GM19240 (cell line): ENCODE results near the gene CARS2.
A peak's percentile ranks its signal among the peaks of the same experiment; 100 is the strongest.
"Not testable (repeated sequence)": the region's sequence is repeated elsewhere in the genome, so short reads cannot be mapped to it uniquely, and the experiment has no call there.

Experiments used
- DNase-seq: peaks from one replicate; pipeline ENCODE4 v3.0.0; 2011; ENCODE audit warnings: low spot score; ENCODE audit not compliant: insufficient read length

CARS2 gene

GRCh38 chr13:110683921-110684320 lies 22.0 kb downstream of the CARS2 start:
- no peak for DNase-seq

DNA sequence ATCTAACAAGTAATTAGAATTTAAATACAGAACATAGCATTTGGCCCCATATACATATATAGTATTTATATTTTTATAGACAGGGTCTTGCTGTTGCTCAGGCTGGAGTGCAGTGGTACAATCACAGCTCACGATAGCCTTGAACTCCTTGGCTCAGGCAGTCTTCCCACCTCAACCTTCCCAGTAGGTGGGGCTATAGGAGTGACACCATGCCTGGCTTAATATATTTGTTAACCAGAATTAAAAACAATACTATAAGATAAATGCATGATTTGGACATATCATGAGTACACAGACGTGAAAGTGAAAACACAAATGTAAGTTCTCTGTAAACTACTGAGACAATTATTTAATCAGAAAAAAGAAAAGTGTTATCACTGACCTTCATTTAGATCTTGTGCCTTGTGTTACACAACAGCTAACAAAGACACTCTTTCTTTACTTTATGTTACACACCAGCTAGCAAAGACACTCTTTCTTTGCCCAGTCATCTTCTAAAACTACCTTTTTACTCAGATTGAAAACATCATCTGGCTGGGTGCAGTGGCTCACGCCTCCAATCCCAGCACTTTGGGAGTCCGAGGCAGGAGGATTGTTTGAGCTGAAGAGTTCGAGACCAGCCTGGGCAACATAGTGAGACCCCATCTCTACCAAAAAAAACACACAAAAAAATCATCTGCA lies 22.6 kb downstream of the CARS2 start:
- no peak for DNase-seq

DNA sequence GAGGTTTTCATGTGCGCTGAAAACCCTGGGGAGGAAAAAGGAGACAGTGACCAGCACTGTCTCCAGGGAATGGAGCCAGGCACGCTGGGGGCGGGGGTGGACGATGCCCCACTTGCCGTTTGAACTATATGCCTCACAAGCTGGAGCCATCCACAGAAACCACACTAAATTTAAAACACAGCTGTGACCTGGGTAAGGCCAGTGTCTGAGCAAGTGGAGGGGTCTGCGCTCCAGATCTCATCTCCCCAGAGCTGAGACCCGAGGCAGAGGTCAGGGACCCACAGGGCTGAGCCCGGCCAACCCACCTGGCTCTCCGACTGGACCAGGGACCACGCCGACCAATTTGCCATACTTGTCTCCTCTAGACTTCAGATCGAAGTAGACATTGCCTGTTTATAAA lies 23.2 kb downstream of the CARS2 start:
- no peak for DNase-seq

DNA sequence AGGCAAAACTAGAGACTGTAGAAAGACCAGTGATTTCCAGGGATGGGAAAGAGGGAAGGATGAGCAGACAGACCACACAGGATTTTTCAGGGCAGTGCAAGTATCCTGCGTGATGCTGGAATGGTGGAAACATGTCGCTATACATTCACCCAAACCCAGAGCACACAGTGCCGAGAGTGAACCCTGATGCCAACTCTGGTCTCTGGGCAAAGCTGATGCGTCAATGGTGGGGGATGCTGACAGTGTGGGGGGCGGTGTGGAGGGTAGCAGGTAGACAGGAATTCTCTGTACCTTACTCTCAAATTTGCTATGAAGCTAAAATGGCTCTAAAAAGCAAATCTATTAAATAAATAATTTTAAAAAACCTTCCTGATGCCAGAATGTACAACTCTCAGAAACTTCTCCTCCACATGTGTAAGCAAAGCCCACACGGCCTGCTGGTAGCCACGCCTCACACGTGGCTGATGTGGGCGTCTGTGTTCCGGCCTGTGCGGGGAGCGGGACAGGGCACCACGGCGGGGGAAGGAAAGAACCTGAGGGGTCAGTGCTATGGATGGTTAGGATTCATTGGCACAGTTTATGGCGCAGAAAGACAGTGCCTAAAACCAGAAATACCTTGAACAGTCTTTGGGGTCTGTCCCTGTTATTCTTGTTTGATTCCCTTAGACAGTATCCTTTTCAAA lies 23.9 kb downstream of the CARS2 start:
- DNase-seq, result no peak

DNA sequence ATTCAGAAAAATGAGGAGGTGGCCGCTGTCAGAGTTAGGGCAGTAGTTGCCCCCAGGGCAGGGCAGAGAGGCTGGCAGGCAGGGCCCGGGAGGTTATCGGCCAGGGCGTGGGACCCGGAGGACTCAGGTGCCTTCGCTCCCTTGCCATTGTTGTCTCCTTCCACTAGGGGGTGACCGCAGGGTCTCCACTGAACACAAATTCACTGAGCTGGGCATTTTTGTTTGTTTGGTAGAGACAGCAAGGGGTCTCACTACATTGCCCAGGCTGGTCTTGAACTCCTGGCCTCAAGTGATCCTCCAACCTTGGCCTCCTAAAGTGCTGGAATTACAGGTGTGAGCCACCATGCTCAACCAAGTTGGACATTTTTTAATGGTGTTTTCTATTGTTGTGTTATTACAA lies 25.1 kb downstream of the CARS2 start:
- DNase-seq, result no peak

DNA sequence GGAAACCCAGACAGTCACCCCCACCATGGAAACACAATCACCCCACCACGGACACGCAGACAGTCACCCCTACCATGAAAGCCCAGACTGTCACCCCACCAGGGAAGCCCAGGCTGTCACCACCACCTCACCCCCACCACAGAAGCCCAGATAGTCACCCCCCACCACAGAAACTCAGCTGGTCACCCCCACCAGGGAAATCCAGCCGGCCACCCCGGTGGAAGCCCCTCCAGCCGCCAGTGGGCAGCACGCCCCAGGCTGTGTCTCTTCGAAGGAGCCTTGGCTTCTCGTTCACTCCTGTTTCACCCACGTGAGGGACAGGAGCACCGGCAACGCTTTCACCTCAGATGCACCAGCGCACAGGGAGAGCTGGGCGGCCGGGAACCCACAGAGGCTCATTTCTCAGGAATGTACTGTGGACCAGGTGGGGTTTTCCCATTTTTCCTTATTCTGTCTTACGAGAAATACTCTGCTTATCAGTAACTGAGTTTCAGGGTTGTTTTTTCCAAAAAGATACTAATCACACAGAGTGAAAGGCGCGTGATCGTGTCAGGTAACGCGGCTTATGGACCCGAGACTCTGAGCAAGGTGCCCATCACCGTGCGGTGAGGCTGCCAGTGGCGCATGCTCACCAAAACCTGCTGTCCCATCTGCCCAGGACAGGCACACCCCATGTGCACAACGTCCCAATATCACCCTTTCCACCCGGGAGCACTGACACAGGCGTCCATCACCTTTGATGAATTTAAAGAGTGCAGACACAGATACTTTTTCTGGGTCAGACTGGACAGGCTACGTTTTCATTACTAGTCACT lies 28.0 kb downstream of the CARS2 start:
- DNase-seq, result no peak

DNA sequence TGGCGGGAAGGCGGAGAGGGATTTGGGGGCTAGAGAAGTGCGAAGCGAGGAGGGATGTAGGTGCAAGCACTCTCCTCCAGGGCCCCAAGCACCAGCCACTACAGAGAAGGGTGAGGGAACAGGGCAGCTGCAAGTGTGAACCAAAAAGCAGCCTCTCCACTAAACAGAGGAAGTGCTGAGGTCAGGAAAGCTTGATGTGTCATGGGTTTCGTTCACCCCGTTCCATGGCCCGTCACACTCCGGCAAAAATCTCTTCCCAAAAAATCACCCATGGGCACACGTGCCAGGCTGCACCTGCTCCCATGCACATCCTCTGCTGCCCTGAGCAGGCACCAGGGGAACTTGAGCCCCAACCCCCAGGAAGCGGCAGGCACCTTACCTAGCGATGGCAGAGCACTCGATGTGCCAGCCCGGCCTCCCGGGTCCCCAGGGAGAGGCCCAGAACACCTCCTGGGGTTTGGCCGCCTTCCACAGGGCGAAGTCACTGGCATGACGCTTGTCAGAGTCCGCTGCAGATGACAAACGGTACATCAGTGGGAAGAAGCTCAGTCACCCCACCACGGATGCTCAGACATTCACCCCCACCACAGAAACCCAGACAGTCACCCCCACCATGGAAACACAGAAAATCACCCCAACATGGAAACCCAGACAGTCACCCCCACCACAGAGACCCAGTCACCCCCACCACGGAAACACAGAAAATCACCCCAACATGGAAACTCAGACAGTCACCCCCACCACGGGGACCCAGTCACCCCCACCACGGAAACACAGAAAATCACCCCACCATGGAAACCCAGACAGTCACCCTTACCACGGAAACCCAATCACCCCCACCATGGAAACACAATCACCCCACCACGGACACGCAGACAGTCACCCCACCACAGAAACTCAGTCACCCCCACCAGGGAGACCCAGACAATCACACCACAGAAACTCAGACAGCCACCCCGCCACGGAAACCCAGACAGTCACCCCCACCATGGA lies 29.0 kb downstream of the CARS2 start:
- DNase-seq, result peak; percentile 45

DNA sequence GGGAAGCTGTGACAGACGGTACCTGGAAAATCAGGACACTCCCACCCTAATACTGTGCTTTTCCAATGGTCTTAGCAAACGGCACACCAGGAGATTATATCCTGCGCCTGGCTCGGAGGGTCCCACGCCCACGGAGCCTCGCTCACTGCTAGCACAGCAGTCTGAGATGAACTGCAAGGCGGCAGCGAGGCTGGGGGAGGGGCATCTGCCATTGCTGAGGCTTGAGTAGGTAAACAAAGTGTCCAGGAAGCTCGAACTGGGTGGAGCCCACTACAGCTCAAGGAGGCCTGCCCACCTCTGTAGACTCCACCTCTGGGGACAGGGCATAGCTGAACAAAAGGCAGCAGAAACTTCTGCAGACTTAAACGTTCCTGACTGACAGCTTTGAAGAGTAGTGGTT lies 36.1 kb downstream of the CARS2 start:
- not testable (repeated sequence) for DNase-seq

- DNase-seq, result no peak
Measured at GRCh38 chr13:110669036-110669435, 36.9 kb downstream of the CARS2 start.

DNA sequence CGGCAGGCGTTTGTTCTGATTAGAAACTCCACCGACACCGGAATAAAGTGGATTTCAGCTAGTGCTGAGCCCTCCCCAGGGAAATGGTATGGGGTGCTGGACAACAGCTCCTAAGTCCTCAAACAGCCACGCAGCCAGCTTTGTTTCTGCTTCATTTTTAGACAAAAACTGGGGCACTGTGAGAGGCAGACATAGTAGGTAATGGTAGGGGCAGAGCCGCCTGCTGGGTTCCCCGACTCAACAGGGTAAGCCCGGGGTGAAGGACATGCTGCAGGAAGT lies 39.7 kb downstream of the CARS2 start:
- no peak for DNase-seq

GRCh38 chr13:110665491-110666254 lies 40.2 kb downstream of the CARS2 start:
- no peak for DNase-seq

GRCh38 chr13:110664673-110665072 lies 41.2 kb downstream of the CARS2 start:
- DNase-seq, result no peak

- DNase-seq, result no peak
Measured at GRCh38 chr13:110664041-110664440, 41.9 kb downstream of the CARS2 start.

DNA sequence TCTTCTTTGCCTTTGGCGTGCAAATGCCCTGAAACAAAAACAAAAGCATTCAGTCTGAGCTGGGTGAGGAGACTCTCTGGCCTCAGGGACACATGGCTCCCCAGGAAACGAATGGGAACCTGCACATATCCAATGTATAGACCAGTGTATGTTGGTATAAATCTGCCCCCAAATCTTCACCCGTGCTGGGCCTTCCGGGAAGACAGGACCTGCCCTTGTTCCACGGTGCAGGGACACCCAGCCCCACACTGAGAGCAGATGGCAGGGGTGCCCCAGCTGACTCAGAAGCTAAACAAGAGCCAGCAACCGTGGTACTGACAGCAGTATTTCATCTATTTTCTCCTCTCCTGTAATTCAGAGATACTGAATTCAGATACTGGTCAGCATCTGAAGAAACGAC lies 42.4 kb downstream of the CARS2 start:
- DNase-seq, result no peak

DNA sequence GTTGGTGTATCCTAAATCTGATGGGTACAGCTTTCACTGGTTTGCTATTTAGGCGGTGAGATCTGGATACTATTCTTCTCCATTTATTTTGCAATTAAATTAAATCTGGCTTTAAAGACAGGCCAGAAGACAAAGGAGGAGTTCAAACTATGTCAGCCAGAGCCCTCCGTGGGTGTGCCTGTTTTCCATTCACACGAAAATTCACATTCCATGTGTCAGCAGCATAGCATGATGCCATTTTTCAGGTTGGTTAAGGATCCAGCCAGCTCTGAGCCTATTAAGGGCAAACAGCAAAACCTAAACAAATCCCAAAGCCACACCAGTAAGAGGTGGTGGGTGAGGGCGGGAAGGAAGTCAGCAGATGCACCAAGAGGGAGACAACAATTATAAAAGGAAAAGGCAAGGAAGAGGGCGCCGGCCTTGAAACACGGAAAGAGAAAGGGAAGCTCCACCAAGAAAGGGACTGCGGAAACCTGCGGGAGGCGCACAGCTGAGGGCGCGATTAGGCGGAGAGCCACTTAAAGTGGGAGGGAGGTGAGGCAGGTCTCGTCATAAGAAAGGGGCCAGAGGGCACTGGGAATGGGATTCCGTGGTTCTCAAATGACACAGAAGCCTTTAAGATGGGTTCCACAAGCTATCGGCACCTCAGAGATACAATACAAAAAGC lies 43.0 kb downstream of the CARS2 start:
- DNase-seq, result no peak

DNA sequence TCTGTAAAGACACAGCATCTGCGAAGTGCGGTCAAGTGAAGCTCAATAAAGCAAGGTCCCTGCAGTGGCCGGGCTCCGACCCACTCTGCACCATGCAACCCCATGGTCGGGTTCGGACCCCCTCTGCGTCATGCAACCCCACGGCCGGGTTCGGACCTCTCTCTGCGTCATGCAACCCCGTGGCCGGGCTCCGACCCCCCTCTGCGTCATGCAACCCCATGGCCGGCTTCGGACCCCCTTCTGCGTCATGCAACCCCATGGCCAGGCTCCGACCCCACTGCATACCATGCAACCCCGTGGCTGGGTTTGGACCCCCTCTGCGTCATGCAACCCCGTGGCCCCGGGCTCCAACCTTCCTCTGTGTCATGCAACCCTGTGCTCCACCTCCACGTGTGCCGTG lies 43.8 kb downstream of the CARS2 start:
- no peak for DNase-seq

GRCh38 chr13:110661256-110661655 lies 44.7 kb downstream of the CARS2 start:
- DNase-seq, result no peak

- peak; percentile 48 for DNase-seq
Measured at GRCh38 chr13:110658218-110658911, 47.6 kb downstream of the CARS2 start.

DNA sequence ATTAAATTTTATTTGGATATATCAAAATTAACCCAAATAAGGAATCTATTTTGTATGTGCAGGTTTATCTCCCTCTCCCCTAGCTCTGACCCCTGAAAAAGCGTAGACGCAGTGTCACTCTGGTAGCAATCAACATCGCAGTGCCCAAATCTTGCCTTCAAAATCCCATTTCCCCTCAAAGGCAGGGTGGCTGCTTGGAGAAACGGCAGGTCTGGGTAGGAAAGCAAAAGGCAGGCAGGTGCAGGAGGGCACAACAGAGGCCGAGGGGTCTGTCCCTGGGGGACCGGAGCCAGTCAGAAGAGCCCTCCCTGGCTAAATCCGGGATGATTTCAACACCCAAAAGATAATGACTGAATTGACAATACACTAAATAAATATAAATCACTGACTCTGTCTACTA lies 48.7 kb downstream of the CARS2 start:
- no peak for DNase-seq

GRCh38 chr13:110653851-110654250 lies 52.1 kb downstream of the CARS2 start:
- no peak for DNase-seq
